BJ (cell line): Measurements from ENCODE around the gene C1QTNF12. TPM values are rescaled to one million over a fixed set of nuclear protein-coding genes. Genes with fewer than 3 reads are reported as not detected.

Experiments
- CTCF ChIA-PET: fragments of 350-600 bp; formaldehyde crosslinking; extraction: SDS; loops from one replicate; lab custom pipeline; 2021; ENCODE audit warnings: antibody characterized with exemption, inconsistent platforms; lab: Yijun Ruan, JAX
- POLR2A ChIA-PET: fragments of 300-600 bp; sonication (Branson Sonifier 250); formaldehyde crosslinking; extraction: SDS; loops from one replicate; lab custom pipeline; 2021; ENCODE audit warnings: antibody characterized with exemption; lab: Charles Lee
- DNase-seq: peaks from one replicate; pipeline ENCODE4 v3.0.0-alpha.2; 2011; ENCODE audit warnings: low read depth
- H3K27me3 ChIP-seq: 2 replicates; pipeline ENCODE4 v1.6.0; 2011; ENCODE audit warnings: low read length; ENCODE audit not compliant: control insufficient read depth, insufficient read depth
- H3K36me3 ChIP-seq: 2 replicates; pipeline ENCODE4 v1.5.1; 2011; ENCODE audit warnings: low read length; ENCODE audit not compliant: control insufficient read depth, insufficient read depth
- H3K4me3 ChIP-seq: 2 replicates; pipeline ENCODE4 v1.5.1; 2011; ENCODE audit warnings: low read depth, mild to moderate bottlenecking, control low read depth, low read length
- CTCF ChIP-seq: IDR thresholded peaks from 2 replicates; pipeline ENCODE4 v1.5.1; 2011; ENCODE audit warnings: low read depth, mild to moderate bottlenecking, control low read depth, inconsistent platforms, low read length, moderate library complexity; ENCODE audit not compliant: insufficient read depth
- polyA plus RNA-seq: library from polyadenylated mRNA; depleted of rRNA; stranded (reverse); fragments of >200 nt; gene quantifications from 2 replicates; pipeline ENCODE4 v1.2.3, GENCODE V29; 2011

C1QTNF12 gene
- polyA plus RNA-seq, 1 experiment, result 0.42 TPM

- no peak for DNase-seq
These were observed 525 bp downstream of the C1QTNF12 start for GRCh38 chr1:1245817-1246576.

GRCh38 chr1:1245178-1245816, 1.2 kb downstream of the C1QTNF12 start:
- ChIA-PET CTCF (interaction anchor here (2.5 kb wide), 1 partner anchor 123 kb away, joined by 10 read pairs; no protein-coding TSS in a partner anchor), POLR2A (no interaction called here)
- Histone ChIP-seq H3K4me3 (no peak overlapping the region), H3K27me3 (no peaks in the 10 kb centered on the region), H3K36me3 (no peaks in the 10 kb centered on the region; the same call in 1 of the 2 replicates)
- TF ChIP-seq CTCF, result no peak
- no peak for DNase-seq

More at GRCh38 chr1:1245817-1246576, 525 bp downstream of the C1QTNF12 start:
- TF ChIP-seq CTCF, result no peak
- ChIA-PET CTCF (interaction anchor here (2.5 kb wide), 1 partner anchor 124 kb away, joined by 10 read pairs; no protein-coding TSS in a partner anchor), POLR2A (no interaction called here)
- peaks cover 1% of the 10 kb centered on the region; the same call in 1 of the 2 replicates for H3K36me3 ChIP-seq
- no peak overlapping the region for H3K4me3 ChIP-seq
- no peaks in the 10 kb centered on the region for H3K27me3 ChIP-seq

DNA sequence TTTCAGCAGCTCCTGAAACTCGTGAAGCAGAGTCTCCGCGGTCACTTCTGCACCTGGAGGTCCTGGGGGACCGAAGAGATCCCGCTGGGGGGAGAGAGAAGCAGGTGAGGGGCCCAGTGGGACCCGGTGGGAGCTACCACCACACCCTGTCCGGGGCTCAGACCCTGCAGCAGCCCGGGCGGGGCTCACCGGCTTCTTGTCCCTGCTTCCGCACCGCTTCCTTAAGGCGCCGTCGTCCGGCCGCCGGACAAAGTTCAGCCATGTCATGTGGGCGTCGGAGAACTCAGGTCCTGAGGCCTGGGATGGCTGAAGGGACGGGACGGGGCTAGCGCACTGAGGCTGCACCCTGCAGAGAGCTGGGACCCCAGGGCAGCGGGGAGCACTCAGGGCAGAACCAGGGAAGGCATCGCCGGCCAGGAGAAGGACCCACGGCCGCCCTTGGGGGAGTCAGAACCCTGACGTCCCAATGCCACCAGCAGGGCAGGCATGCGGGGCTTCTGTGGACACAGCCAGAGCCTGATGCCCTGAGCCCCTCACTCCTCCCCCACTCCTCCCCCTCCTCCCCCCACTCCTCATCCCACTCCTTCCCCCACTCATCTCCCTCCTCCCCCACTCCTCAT, 2.2 kb downstream of the C1QTNF12 start:
- no peaks in the 10 kb centered on the region; the same call in 1 of the 2 replicates for H3K36me3 ChIP-seq
- ChIA-PET POLR2A (no interaction called here), CTCF (no interaction called here)
- no peak for DNase-seq
- H3K27me3 ChIP-seq, result no peaks in the 10 kb centered on the region
- TF ChIP-seq CTCF, result no peak
- H3K4me3 ChIP-seq, result no peak overlapping the region

GRCh38 chr1:1243807-1244191, 2.7 kb downstream of the C1QTNF12 start:
- DNase-seq, result no peak
- CTCF ChIA-PET, result no interaction called here
- TF ChIP-seq CTCF, result no peak
- no peaks in the 10 kb centered on the region; the same call in 1 of the 2 replicates for H3K36me3 ChIP-seq
- H3K4me3 ChIP-seq, result no peak overlapping the region
- POLR2A ChIA-PET, result no interaction called here
- no peaks in the 10 kb centered on the region for H3K27me3 ChIP-seq

DNA sequence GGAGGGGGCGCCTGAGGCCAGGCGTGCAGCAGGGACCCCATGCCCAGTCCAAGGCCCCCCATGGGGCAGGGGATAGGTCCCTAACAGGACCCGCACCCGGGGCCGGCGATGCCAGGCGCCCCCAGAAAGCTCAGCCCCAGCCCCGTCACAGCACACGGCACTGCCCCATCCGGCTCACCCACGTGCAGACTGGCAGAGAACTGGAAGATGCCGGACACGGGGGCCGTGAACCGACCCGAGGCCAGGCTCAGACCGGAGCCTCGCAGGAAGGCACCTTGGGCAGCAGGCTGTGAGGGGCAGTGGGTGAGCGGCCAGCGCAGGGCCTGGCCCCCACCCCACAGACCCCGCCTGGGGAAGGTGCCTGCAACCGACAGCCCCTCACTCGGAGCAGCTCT, 3.3 kb downstream of the C1QTNF12 start:
- H3K4me3 ChIP-seq, result no peak overlapping the region
- H3K36me3 ChIP-seq, result no peaks in the 10 kb centered on the region; the same call in 1 of the 2 replicates
- H3K27me3 ChIP-seq, result no peaks in the 10 kb centered on the region
- DNase-seq, result no peak
- TF ChIP-seq CTCF, result no peak
- CTCF ChIA-PET, result no interaction called here
- POLR2A ChIA-PET, result no interaction called here
